Measurements from ENCODE around the gene NPFFR1.

NPFFR1 gene

DNA sequence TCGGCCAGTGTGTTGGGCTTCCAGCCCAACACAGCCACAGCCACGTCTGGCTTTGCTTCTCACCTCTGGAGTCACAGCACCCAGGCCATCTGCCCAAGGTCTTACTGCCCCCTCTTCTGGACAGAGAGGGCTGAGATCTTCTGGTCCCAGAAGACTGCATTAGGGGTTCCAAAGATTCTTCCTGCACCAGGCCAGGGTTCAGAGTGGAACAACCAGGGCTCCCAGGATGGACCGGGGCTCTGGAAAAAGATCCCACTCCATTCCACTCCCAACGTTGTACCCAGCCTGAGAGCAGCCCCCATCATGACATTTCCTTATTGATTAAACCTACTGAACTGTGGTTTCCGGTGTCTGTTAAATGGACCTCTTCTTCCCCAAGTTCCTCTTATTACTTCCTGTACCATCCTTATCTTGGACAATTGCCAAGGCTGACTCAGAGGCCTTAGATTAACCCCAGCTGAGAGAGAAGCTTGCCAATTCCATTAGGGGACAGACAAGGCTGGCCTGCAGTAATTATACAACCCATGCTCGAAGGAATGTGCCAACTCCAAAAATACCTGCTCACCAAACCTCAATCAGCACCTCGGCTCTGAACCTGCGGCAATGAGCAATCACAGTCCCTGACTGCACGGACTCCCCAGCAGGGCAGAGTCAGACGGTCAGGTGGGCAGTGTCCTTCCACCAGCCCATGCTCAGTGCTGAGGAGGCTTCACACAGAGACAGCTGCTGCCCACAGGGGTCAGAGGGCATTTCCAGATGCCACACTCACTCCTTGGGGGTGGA, 47.9 kb upstream of the NPFFR1 start (continued):
- TF ChIP-seq, protein P1, sequence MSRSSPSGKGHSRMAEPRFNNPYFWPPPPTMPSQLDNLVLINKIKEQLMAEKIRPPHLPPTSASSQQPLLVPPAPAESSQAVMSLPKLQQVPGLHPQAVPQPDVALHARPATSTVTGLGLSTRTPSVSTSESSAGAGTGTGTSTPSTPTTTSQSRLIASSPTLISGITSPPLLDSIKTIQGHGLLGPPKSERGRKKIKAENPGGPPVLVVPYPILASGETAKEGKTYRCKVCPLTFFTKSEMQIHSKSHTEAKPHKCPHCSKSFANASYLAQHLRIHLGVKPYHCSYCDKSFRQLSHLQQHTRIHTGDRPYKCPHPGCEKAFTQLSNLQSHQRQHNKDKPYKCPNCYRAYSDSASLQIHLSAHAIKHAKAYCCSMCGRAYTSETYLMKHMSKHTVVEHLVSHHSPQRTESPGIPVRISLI (tag by site-specific recombination; IDR thresholded peaks at IDR 0.05): no peak
- peak; percentile 57 for TF ChIP-seq ZNF366 (tag by site-specific recombination; conservative IDR thresholded peaks at IDR 0.05)
- peak; percentile 68; the same call in 1 of the 2 replicates for TF ChIP-seq ZNF558 (tag by site-specific recombination; IDR thresholded peaks at IDR 0.05)
- no peak for TF ChIP-seq BCL11B (tag by site-specific recombination; IDR thresholded peaks at IDR 0.05; ENCODE audit: low read depth)
- TF ChIP-seq ZNF24 (tag by site-specific recombination; IDR thresholded peaks at IDR 0.05): peak; percentile 39; the same call in 1 of the 2 replicates
- TF ChIP-seq, protein P2, sequence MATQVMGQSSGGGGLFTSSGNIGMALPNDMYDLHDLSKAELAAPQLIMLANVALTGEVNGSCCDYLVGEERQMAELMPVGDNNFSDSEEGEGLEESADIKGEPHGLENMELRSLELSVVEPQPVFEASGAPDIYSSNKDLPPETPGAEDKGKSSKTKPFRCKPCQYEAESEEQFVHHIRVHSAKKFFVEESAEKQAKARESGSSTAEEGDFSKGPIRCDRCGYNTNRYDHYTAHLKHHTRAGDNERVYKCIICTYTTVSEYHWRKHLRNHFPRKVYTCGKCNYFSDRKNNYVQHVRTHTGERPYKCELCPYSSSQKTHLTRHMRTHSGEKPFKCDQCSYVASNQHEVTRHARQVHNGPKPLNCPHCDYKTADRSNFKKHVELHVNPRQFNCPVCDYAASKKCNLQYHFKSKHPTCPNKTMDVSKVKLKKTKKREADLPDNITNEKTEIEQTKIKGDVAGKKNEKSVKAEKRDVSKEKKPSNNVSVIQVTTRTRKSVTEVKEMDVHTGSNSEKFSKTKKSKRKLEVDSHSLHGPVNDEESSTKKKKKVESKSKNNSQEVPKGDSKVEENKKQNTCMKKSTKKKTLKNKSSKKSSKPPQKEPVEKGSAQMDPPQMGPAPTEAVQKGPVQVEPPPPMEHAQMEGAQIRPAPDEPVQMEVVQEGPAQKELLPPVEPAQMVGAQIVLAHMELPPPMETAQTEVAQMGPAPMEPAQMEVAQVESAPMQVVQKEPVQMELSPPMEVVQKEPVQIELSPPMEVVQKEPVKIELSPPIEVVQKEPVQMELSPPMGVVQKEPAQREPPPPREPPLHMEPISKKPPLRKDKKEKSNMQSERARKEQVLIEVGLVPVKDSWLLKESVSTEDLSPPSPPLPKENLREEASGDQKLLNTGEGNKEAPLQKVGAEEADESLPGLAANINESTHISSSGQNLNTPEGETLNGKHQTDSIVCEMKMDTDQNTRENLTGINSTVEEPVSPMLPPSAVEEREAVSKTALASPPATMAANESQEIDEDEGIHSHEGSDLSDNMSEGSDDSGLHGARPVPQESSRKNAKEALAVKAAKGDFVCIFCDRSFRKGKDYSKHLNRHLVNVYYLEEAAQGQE (tag by site-specific recombination; IDR thresholded peaks at IDR 0.05): no peak
- TF ChIP-seq ZNF544 (tag by site-specific recombination; IDR thresholded peaks at IDR 0.05): no peak
- no peak for TF ChIP-seq YY1 (tag by site-specific recombination; IDR thresholded peaks at IDR 0.05)
- no peak for TF ChIP-seq WT1 (tag by site-specific recombination; IDR thresholded peaks at IDR 0.05)
- TF ChIP-seq ZNF19 (tag by site-specific recombination; IDR thresholded peaks at IDR 0.05; ENCODE audit: low read depth): no peak
- peak; percentile 23; the same call in 1 of the 2 replicates for TF ChIP-seq ZNF121 (tag by site-specific recombination; IDR thresholded peaks at IDR 0.05)
- no peak for TF ChIP-seq ZNF549 (tag by site-specific recombination; IDR thresholded peaks at IDR 0.05)
- no peak for TF ChIP-seq ZNF174 (tag by site-specific recombination; IDR thresholded peaks at IDR 0.05)
- TF ChIP-seq, protein P3, sequence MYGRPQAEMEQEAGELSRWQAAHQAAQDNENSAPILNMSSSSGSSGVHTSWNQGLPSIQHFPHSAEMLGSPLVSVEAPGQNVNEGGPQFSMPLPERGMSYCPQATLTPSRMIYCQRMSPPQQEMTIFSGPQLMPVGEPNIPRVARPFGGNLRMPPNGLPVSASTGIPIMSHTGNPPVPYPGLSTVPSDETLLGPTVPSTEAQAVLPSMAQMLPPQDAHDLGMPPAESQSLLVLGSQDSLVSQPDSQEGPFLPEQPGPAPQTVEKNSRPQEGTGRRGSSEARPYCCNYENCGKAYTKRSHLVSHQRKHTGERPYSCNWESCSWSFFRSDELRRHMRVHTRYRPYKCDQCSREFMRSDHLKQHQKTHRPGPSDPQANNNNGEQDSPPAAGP (tag by site-specific recombination; IDR thresholded peaks at IDR 0.05): no peak
- no peak for TF ChIP-seq ZNF341 (tag by site-specific recombination; IDR thresholded peaks at IDR 0.05; ENCODE audit: low read depth)
- TF ChIP-seq ZNF747 (tag by site-specific recombination; IDR thresholded peaks at IDR 0.05): no peak
- TF ChIP-seq, protein P4, sequence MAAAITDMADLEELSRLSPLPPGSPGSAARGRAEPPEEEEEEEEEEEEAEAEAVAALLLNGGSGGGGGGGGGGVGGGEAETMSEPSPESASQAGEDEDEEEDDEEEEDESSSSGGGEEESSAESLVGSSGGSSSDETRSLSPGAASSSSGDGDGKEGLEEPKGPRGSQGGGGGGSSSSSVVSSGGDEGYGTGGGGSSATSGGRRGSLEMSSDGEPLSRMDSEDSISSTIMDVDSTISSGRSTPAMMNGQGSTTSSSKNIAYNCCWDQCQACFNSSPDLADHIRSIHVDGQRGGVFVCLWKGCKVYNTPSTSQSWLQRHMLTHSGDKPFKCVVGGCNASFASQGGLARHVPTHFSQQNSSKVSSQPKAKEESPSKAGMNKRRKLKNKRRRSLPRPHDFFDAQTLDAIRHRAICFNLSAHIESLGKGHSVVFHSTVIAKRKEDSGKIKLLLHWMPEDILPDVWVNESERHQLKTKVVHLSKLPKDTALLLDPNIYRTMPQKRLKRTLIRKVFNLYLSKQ (tag by site-specific recombination; IDR thresholded peaks at IDR 0.05; ENCODE audit: borderline replicate concordance): no peak
- TF ChIP-seq ZNF768 (tag by site-specific recombination; IDR thresholded peaks at IDR 0.05): no peak
- peak; percentile 50 for TF ChIP-seq ZIC2 (tag by site-specific recombination; IDR thresholded peaks at IDR 0.05)
- TF ChIP-seq ZNF529 (tag by site-specific recombination; IDR thresholded peaks at IDR 0.05; ENCODE audit: insufficient replicate concordance): no peak
- TF ChIP-seq IKZF3 (tag by site-specific recombination; IDR thresholded peaks at IDR 0.05): peak; percentile 54; the same call in 1 of the 2 replicates
- TF ChIP-seq, protein P5, sequence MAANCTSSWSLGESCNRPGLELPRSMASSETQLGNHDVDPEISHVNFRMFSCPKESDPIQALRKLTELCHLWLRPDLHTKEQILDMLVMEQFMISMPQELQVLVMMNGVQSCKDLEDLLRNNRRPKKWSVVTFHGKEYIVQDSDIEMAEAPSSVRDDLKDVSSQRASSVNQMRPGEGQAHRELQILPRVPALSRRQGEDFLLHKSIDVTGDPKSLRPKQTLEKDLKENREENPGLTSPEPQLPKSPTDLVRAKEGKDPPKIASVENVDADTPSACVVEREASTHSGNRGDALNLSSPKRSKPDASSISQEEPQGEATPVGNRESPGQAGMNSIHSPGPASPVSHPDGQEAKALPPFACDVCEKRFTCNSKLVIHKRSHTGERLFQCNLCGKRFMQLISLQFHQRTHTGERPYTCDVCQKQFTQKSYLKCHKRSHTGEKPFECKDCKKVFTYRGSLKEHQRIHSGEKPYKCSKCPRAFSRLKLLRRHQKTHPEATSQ (tag by site-specific recombination; IDR thresholded peaks at IDR 0.05): no peak
- no peak for TF ChIP-seq HOXC10 (CRISPR knock-in tag; IDR thresholded peaks at IDR 0.05)
- TF ChIP-seq, protein P6, sequence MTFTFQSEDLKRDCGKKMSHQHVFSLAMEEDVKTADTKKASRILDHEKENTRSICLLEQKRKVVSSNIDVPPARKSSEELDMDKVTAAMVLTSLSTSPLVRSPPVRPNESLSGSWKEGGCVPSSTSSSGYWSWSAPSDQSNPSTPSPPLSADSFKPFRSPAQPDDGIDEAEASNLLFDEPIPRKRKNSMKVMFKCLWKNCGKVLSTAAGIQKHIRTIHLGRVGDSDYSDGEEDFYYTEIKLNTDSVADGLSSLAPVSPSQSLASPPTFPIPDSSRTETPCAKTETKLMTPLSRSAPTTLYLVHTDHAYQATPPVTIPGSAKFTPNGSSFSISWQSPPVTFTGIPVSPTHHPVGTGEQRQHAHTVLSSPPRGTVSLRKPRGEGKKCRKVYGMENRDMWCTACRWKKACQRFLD (tag by site-specific recombination; IDR thresholded peaks at IDR 0.05): no peak
- no peak for TF ChIP-seq ZNF677 (tag by site-specific recombination; IDR thresholded peaks at IDR 0.05)
- TF ChIP-seq, protein P7, sequence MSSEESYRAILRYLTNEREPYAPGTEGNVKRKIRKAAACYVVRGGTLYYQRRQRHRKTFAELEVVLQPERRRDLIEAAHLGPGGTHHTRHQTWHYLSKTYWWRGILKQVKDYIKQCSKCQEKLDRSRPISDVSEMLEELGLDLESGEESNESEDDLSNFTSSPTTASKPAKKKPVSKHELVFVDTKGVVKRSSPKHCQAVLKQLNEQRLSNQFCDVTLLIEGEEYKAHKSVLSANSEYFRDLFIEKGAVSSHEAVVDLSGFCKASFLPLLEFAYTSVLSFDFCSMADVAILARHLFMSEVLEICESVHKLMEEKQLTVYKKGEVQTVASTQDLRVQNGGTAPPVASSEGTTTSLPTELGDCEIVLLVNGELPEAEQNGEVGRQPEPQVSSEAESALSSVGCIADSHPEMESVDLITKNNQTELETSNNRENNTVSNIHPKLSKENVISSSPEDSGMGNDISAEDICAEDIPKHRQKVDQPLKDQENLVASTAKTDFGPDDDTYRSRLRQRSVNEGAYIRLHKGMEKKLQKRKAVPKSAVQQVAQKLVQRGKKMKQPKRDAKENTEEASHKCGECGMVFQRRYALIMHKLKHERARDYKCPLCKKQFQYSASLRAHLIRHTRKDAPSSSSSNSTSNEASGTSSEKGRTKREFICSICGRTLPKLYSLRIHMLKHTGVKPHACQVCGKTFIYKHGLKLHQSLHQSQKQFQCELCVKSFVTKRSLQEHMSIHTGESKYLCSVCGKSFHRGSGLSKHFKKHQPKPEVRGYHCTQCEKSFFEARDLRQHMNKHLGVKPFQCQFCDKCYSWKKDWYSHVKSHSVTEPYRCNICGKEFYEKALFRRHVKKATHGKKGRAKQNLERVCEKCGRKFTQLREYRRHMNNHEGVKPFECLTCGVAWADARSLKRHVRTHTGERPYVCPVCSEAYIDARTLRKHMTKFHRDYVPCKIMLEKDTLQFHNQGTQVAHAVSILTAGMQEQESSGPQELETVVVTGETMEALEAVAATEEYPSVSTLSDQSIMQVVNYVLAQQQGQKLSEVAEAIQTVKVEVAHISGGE (tag by site-specific recombination; conservative IDR thresholded peaks at IDR 0.05; ENCODE audit: low read depth): peak; percentile 52
- no peak for TF ChIP-seq ZNF707 (tag by site-specific recombination; IDR thresholded peaks at IDR 0.05)

All from HEK293 (cell line).